HUES6 (cell line): Measurements from ENCODE around the gene MARCO.
"Not testable (repeated sequence)": the region's sequence is repeated elsewhere in the genome, so short reads cannot be mapped to it uniquely, and the experiment has no call there.

Experiments
- H3K27ac ChIP-seq: 2 replicates; pipeline ENCODE4 v1.7.0; 2013; ENCODE audit warnings: low read depth, mild to moderate bottlenecking, low read length, inconsistent platforms
- H3K27me3 ChIP-seq: 2 replicates; pipeline ENCODE4 v1.6.1; 2013; ENCODE audit warnings: low read length; ENCODE audit not compliant: control insufficient read depth, insufficient read depth
- H3K36me3 ChIP-seq: 2 replicates; pipeline ENCODE4 v1.6.1; 2013; ENCODE audit warnings: low read length; ENCODE audit not compliant: control insufficient read depth, insufficient read depth
- H3K4me1 ChIP-seq: 2 replicates; pipeline ENCODE4 v1.6.1; 2013; ENCODE audit warnings: low read length; ENCODE audit not compliant: control insufficient read depth, insufficient read depth
- H3K4me3 ChIP-seq: 2 replicates; pipeline ENCODE4 v1.5.1; 2013; ENCODE audit warnings: low read depth, low read length
- H3K9ac ChIP-seq: one replicate; pipeline ENCODE4 v1.6.1; 2013; ENCODE audit warnings: mild to moderate bottlenecking, low read length
- H3K9me3 ChIP-seq: 2 replicates; pipeline ENCODE4 v1.6.1; 2013; ENCODE audit warnings: low read depth, low read length; ENCODE audit not compliant: control insufficient read depth, insufficient read depth

The MARCO gene

GRCh38 chr2:118989481-118989880, 47.5 kb downstream of the MARCO start:
- Histone ChIP-seq H3K27ac (no peak overlapping the region), H3K4me3 (no peak overlapping the region), H3K36me3 (no peaks in the 10 kb centered on the region), H3K27me3 (peaks cover 27% of the 10 kb centered on the region), H3K9me3 (no peaks in the 10 kb centered on the region), H3K4me1 (no peaks in the 10 kb centered on the region), H3K9ac (no peak overlapping the region)

DNA sequence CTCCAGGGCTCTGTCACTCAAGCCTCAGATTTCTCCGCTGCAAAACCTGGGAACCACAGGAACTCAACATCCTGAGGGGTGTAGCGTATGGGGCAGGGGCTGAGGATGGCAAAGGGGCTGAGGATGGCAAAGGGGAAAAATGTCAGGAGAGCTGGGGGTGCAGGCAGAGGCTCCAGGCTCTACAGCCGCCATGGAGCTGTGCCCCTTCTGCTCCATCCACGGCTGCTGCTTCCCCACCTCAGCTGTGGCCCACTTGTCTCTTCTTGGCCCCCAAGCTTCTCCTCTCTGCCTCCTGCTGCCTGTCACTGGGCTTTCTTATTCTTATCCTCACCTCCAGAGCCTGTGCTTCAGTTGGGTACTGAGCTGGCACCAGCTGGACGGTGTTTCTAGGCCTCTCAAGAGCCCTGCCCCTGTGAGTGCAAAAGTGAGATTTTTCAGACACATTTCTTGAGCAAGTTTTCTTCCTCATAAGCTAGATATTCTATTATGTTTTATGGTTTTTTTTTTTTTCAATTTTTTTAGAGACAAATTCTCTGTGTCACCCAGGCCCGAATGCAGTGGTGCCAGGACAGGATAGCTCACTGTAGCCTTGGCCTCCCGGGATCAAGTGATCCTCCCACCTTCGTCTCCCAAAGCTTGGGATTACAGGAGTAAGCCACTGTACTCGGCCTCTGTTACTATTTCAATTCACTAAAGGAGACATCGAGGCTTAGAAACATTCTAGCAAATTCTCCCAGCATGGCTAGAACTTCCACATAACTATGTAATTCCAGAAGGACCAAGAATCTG, 49.0 kb downstream of the MARCO start:
- Histone ChIP-seq H3K4me3 (no peak overlapping the region), H3K27me3 (peaks cover 29% of the 10 kb centered on the region), H3K9ac (no peak overlapping the region), H3K27ac (no peak overlapping the region), H3K36me3 (no peaks in the 10 kb centered on the region), H3K4me1 (no peaks in the 10 kb centered on the region), H3K9me3 (no peaks in the 10 kb centered on the region)

- Histone ChIP-seq H3K9me3 (no peaks in the 10 kb centered on the region), H3K36me3 (no peaks in the 10 kb centered on the region), H3K27ac (no peak overlapping the region), H3K4me3 (no peak overlapping the region), H3K27me3 (peaks cover 29% of the 10 kb centered on the region), H3K9ac (no peak overlapping the region), H3K4me1 (no peaks in the 10 kb centered on the region)
Measured at GRCh38 chr2:118991554-118991953, 49.6 kb downstream of the MARCO start.

- H3K27me3 ChIP-seq, result peaks cover 20% of the 10 kb centered on the region
- H3K9ac ChIP-seq, result no peak overlapping the region
- H3K36me3 ChIP-seq, result no peaks in the 10 kb centered on the region
- no peak overlapping the region for H3K27ac ChIP-seq
- H3K4me1 ChIP-seq, result no peaks in the 10 kb centered on the region
- H3K9me3 ChIP-seq, result no peaks in the 10 kb centered on the region
- no peak overlapping the region for H3K4me3 ChIP-seq
Measured at GRCh38 chr2:118992740-118993391, 50.9 kb downstream of the MARCO start.

GRCh38 chr2:118993392-118993752, 51.4 kb downstream of the MARCO start:
- Histone ChIP-seq H3K9me3 (no peaks in the 10 kb centered on the region), H3K27ac (no peak overlapping the region), H3K27me3 (peaks cover 15% of the 10 kb centered on the region), H3K9ac (no peak overlapping the region), H3K4me3 (no peak overlapping the region), H3K36me3 (no peaks in the 10 kb centered on the region), H3K4me1 (no peaks in the 10 kb centered on the region)

- H3K9me3 ChIP-seq, result no peaks in the 10 kb centered on the region
- H3K9ac ChIP-seq, result no peak overlapping the region
- no peak overlapping the region for H3K27ac ChIP-seq
- H3K27me3 ChIP-seq, result peaks cover 10% of the 10 kb centered on the region
- no peaks in the 10 kb centered on the region for H3K36me3 ChIP-seq
- no peak overlapping the region for H3K4me3 ChIP-seq
- no peaks in the 10 kb centered on the region for H3K4me1 ChIP-seq
Measured at GRCh38 chr2:118994172-118994700, 52.2 kb downstream of the MARCO start.

GRCh38 chr2:118994778-118995177, 52.8 kb downstream of the MARCO start:
- H3K4me3 ChIP-seq, result no peak overlapping the region
- H3K9ac ChIP-seq, result no peak overlapping the region
- H3K27ac ChIP-seq, result no peak overlapping the region
- no peaks in the 10 kb centered on the region for H3K9me3 ChIP-seq
- H3K27me3 ChIP-seq, result peaks cover 10% of the 10 kb centered on the region
- H3K4me1 ChIP-seq, result no peaks in the 10 kb centered on the region
- no peaks in the 10 kb centered on the region for H3K36me3 ChIP-seq

DNA sequence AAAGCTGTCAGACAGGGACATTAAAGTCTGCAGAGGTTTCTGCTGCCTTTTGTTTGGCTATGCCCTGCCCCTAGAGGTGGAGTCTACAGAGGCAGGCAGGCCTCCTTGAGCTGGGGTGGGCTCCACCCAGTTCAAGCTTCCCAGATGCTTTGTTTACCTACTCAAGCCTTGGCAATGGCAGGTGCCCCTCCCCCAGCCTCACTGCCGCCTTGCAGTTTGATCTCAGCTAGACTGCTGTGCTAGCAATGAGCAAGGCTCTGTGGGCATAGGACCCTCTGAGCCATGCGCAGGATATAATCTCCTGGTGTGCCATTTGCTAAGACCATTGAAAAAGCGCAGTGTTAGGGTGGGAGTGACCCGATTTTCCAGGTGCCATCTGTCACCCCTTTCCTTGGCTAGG, 61.9 kb downstream of the MARCO start:
- not testable (repeated sequence) for H3K27me3 ChIP-seq, H3K9ac ChIP-seq, H3K36me3 ChIP-seq, H3K4me3 ChIP-seq, H3K27ac ChIP-seq, H3K4me1 ChIP-seq
- H3K9me3 ChIP-seq, result peaks cover 23% of the 10 kb centered on the region

DNA sequence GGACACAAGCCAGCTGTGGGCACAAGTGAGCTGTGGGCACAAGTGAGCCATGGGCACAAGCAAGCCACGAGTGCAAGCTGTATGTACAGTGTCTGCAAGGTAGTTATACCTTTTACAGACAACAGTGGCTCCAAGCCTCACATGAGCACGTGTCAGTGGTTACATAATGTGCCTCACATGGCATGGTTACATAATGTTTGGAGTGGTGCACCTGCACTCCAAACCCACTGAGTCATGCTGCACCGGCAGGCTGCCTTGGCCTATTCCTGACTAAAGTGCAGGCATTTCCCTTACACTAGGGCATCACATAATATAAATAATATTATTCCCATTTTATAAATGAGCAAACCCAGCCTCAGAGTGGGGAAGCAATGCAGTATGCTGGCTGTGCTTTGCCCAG, 62.6 kb downstream of the MARCO start:
- H3K27me3 ChIP-seq, result peaks cover 11% of the 10 kb centered on the region; the same call in 1 of the 2 replicates
- no peaks in the 10 kb centered on the region for H3K4me1 ChIP-seq
- H3K36me3 ChIP-seq, result no peaks in the 10 kb centered on the region
- no peak overlapping the region for H3K4me3 ChIP-seq
- H3K27ac ChIP-seq, result no peak overlapping the region
- no peak overlapping the region for H3K9ac ChIP-seq
- peaks cover 23% of the 10 kb centered on the region for H3K9me3 ChIP-seq

GRCh38 chr2:119005051-119005450, 63.1 kb downstream of the MARCO start:
- Histone ChIP-seq H3K36me3 (no peaks in the 10 kb centered on the region), H3K27me3 (peaks cover 16% of the 10 kb centered on the region; the same call in 1 of the 2 replicates), H3K9me3 (peaks cover 23% of the 10 kb centered on the region), H3K4me3 (no peak overlapping the region), H3K27ac (no peak overlapping the region), H3K4me1 (no peaks in the 10 kb centered on the region), H3K9ac (no peak overlapping the region)

GRCh38 chr2:119005555-119005954, 63.6 kb downstream of the MARCO start:
- no peaks in the 10 kb centered on the region for H3K36me3 ChIP-seq
- H3K9ac ChIP-seq, result no peak overlapping the region
- H3K4me3 ChIP-seq, result no peak overlapping the region
- H3K27me3 ChIP-seq, result peaks cover 21% of the 10 kb centered on the region
- H3K9me3 ChIP-seq, result peaks cover 23% of the 10 kb centered on the region
- H3K4me1 ChIP-seq, result no peaks in the 10 kb centered on the region
- H3K27ac ChIP-seq, result no peak overlapping the region
